Measurements from ENCODE around the gene NLN.
"Not testable (repeated sequence)": the region's sequence is repeated elsewhere in the genome, so short reads cannot be mapped to it uniquely, and the experiment has no call there.

Gene NLN

GRCh38 chr5:65772963-65773362, 51.0 kb downstream of the NLN start:
- not testable (repeated sequence) for DNase-seq (ENCODE audit: low read depth)

- DNase-seq (ENCODE audit: low read depth) = no peak
Measured at GRCh38 chr5:65774346-65774745, 52.3 kb downstream of the NLN start.

GRCh38 chr5:65775476-65775875, 53.5 kb downstream of the NLN start:
- no peak for DNase-seq (ENCODE audit: low read depth)

DNA sequence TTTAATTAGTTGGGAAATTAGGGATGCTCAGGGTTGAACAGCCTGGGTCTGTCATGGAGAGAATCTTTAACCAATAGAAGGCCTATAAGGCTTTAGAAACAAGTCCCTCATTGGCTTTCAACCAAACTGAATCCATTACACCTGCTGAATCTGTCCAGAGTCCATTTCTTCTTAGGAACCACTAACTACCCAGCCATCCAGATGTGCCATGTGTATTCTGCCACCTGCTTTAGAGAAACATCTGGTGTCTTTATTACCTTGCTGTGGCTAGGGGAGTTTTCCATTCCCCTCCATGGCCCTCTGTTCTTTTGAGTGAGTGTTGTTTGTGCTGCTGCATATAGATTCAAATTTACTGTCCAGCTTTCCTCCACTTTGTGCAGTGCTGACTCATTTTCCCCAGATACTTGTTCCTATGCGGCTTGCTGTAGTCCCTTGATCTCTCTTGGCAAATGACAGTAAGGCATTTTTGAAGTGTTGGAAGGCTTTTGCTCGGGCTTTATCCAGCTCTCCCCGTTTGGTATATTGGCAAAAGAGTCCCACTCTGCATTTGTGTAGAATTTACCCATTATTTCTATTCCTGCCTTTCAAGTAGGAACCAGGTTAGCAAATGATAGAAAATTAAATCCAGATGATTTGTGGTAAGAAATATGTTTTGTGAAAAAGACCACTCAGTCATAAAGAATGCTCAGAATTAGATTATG, 54.6 kb downstream of the NLN start:
- no peak for DNase-seq (ENCODE audit: low read depth)

DNA sequence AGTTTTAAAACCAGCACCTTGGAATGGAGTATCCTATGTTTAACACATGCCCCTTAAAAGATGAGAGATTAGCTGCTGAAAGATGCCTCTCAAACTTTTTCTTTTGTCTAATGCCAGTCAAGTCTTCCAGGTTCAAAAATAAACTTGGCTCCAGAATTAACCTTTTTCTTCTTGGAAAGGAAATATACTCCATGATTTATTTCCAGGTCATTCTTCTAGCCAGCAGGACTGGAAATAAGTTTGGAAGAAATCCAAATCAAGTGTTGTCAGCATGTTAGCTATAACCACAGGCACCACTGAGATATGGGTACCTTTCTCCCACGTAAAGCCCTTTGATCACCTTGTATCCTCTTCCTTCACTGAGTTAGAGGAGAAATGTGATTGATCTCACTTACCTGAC, 56.1 kb downstream of the NLN start:
- DNase-seq (ENCODE audit: low read depth) = no peak

DNA sequence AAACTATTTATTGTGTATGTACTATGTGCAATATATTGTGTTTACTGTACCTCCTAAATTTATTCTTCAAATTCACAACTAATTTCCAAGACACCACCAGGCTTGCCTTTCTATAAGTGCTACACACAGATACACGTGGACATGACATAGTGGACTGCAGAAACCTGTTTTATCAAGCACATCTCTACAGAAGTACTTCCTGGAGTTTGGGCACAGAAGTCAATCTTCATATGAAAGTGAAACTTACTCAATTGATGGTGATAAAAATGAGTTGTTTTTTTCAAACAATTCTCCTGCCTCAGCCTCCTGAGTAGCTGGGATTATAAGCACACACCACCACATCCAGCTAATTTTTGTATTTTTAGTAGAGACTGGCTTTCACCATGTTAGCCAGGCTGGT, 57.6 kb downstream of the NLN start:
- no peak for DNase-seq (ENCODE audit: low read depth)

DNA sequence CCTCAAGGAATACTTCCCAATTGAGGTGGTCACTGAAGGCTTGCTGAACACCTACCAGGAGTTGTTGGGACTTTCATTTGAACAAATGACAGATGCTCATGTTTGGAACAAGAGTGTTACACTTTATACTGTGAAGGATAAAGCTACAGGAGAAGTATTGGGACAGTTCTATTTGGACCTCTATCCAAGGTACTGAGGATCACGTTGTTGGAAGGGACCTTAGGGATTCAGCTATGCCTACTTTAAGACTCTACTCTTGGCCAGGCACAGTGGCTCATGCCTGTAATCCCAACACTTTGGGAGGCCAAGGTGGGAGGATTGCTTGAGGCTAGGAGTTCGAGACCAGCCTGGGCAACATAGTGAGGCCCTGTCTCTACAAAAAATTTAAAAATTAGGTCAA, 66.3 kb downstream of the NLN start:
- not testable (repeated sequence) for DNase-seq (ENCODE audit: low read depth)

DNA sequence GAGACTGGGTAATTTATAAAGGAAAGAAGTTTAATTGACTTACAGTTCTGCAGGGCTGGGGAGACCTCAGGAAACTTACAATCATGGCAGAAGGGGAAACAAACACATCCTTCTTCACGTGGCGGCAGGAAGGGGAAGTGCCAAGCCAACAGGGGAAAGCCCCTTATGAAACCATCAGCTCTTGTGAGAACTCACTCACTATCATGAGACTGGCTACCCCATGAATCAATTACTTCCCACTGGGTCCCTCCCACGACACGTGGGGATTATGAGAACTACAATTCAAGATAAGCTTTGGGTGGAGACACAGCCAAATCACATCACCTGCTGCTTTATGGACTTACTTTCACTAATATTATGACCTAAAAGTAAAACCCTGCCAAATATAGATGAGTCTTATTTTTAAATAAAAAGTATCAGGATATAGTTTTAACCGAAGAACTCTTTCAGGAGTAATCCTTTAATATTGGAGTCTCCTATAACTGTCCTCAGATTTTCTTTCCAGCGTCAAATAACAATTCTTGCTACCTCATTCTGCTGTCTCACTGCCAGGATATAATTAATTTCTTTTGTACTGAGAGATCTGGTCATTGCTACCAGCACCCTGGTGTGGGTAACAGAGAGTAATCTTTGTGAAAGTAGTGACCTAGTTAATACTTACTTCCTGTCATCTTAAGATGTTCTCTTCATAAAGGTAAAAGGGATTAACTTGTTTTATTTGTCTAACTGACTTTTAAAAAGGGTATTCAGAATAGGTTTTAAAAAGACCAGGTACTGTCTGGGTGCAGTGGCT, 68.6 kb downstream of the NLN start:
- DNase-seq (ENCODE audit: low read depth) = no peak

GRCh38 chr5:65791712-65792673, 70.0 kb downstream of the NLN start:
- DNase-seq (ENCODE audit: low read depth) = no peak

- no peak for DNase-seq (ENCODE audit: low read depth)
Measured at GRCh38 chr5:65796269-65796668, 74.3 kb downstream of the NLN start.

DNA sequence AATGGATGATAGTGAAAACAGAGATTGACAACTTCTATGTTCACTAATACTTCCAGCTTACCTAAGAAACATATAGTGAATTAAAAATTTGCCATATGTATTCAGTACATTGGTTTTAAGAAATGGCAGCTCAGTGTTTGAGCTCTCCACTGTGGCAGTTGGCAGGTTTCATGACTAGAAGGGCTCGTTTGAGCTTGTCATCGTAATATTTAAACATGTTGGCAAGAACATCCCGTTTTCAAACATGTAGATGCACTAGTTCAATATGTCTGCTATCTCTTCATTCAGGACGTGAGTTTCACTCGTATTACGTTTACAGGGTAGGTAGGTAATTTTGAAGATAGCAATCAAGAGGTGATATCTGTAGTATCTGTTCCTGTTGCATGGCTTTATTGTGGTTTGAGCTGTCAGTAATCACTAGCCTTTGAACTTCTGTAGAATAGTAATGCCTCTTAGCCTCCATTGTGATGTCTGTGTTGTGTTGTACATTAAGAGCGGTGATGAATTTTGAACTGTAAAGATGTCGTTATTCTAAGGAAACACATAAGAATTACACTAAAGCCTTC, 74.8 kb downstream of the NLN start:
- no peak for DNase-seq (ENCODE audit: low read depth)

- DNase-seq (ENCODE audit: low read depth) = no peak
Measured at GRCh38 chr5:65797481-65797880, 75.5 kb downstream of the NLN start.

DNA sequence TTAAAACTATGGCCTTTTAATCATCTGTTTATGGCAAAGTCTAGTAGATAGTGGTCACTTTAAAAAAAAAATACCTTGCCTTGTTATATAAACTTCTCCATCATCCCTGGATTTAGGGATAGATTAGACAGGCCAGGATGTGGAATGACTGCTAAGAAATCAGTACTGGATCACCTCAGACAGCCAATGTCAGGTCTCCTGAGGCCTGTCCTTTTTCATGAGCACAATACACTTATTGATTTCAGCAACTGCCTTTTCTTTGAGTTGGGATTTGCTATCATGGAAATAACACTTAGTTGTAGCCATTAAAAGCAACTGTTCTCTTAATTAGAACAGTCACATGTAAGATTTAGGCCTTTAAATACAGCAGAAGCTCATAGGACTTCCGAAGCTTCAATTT, 77.9 kb downstream of the NLN start:
- no peak for DNase-seq (ENCODE audit: low read depth)

DNA sequence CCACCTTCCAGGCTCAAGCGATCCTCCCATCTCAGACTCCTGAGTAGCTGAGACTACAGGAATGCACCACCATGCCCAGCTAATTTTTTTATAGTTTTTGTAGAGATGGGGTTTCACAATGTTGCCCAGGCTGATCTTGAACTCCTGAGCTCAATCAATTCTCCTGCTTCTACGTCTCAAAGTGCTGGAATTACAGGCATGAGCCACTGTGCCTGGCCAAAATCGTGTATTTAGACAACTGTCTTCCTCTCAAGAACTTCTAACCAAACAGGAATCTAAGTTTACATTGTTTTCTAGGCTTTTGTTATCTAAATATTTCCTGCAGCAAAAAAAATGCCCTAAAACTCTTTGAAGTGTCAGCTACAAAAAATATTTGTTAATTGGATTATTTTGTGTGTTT, 78.8 kb downstream of the NLN start:
- DNase-seq (ENCODE audit: low read depth) = no peak

DNA sequence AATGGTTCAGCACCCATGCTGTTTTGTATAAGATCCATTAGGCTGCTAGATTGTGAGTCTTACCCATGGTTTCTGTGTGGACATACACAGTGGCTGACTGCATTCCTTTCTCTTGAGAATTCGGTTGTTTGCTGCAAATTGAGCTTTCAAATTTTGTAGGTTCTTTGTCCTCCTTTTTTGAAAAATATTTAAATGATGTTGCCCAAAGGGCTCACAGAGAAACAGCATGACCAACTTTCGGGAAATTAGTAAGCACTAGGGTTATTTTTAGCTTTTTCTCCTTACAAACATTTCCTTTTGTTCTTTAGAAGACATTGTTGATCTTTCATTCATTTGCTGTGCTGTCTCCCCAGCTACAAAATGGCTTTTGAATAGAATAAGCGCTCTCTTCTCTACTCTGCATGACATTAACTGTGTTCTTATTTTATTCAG, 79.4 kb downstream of the NLN start:
- DNase-seq (ENCODE audit: low read depth) = no peak

GRCh38 chr5:65802080-65802479, 80.1 kb downstream of the NLN start:
- no peak for DNase-seq (ENCODE audit: low read depth)

- DNase-seq (ENCODE audit: low read depth) = no peak
Measured at GRCh38 chr5:65802820-65803219, 80.8 kb downstream of the NLN start.

- no peak for DNase-seq (ENCODE audit: low read depth)
Measured at GRCh38 chr5:65803699-65804391, 81.8 kb downstream of the NLN start.

GRCh38 chr5:65805089-65805488, 83.1 kb downstream of the NLN start:
- no peak for DNase-seq (ENCODE audit: low read depth)

DNA sequence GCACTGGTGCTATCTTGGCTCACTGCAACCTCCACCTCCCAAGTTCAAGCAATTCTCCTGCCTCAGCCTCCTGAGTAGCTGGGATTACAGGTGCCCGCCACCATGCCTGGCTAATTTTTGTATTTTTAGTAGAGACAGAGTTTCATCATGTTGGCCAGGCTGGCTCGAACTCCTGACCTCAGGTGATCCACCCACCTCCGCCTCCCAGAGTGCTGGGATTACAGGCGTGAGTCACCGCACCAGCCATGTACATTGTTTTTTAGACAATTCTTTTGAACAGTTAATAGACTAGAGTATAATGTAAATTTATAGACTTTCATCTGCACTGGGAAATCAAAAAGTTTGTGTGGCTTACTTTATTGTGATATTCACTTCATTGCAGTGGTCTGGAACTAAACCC, 85.5 kb downstream of the NLN start:
- not testable (repeated sequence) for DNase-seq (ENCODE audit: low read depth)

GRCh38 chr5:65808251-65808741, 86.3 kb downstream of the NLN start:
- DNase-seq (ENCODE audit: low read depth) = no peak

Measured in stimulated activated CD8-positive, alpha-beta memory T cell treated with anti-CD3 and anti-CD28 coated beads, Interleukin-15, amount 100 ng/mL, for 24 hours (primary cell).